DOHH2 (cell line): ENCODE measurements around the gene CDH1.

Source experiments
- EZH2phosphoT487 ChIP-seq: fragments of 200-600 bp; sonication (generic); IDR thresholded peaks from 2 replicates; pipeline ENCODE4 v1.6.1; 2017; ENCODE audit warnings: borderline replicate concordance, mild to moderate bottlenecking, antibody characterized with exemption, low read length, moderate library complexity, mixed read lengths
- TF ChIP-seq, protein P1 (sequence below): fragments of 200-600 bp; sonication (generic); IDR thresholded peaks from one replicate; pipeline ENCODE4 v1.5.1; 2014; ENCODE audit warnings: antibody characterized with exemption, mild to moderate bottlenecking, low read depth, low read length; ENCODE audit not compliant: poor library complexity, severe bottlenecking

GRCh38 chr16:68793401-68793857 lies 56.3 kb downstream of the CDH1 start:
- TF ChIP-seq, protein P1, sequence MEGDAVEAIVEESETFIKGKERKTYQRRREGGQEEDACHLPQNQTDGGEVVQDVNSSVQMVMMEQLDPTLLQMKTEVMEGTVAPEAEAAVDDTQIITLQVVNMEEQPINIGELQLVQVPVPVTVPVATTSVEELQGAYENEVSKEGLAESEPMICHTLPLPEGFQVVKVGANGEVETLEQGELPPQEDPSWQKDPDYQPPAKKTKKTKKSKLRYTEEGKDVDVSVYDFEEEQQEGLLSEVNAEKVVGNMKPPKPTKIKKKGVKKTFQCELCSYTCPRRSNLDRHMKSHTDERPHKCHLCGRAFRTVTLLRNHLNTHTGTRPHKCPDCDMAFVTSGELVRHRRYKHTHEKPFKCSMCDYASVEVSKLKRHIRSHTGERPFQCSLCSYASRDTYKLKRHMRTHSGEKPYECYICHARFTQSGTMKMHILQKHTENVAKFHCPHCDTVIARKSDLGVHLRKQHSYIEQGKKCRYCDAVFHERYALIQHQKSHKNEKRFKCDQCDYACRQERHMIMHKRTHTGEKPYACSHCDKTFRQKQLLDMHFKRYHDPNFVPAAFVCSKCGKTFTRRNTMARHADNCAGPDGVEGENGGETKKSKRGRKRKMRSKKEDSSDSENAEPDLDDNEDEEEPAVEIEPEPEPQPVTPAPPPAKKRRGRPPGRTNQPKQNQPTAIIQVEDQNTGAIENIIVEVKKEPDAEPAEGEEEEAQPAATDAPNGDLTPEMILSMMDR, result no peak
- TF ChIP-seq EZH2phosphoT487, result no peak
